ENCODE results near the gene UNKL.

UNKL gene

GRCh38 chr16:1325673-1326371 is 88.7 kb downstream of the UNKL start:
- no peak for DNase-seq (ENCODE audit: low read depth)

DNA sequence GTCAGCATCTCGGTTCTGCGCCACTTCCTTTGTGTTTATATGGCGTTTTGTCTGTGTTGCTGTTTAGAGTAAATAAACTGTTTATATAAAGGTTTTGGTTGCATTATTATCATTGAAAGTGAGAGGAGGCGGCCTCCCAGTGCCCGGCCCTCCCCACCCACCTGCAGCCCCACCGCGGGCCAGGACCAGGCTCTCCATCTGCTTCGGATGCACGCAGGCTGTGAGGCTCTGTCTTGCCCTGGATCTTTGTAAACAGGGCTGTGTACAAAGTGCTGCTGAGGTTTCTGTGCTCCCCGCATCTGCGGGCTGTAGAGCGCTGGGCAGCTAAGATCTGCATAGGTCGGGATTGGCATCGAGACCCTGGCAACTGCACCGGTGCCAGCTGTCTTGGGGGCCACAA is 89.2 kb downstream of the UNKL start:
- no peak for DNase-seq (ENCODE audit: low read depth)

GRCh38 chr16:1324286-1324826 is 90.1 kb downstream of the UNKL start:
- DNase-seq (ENCODE audit: low read depth), result no peak

- DNase-seq (ENCODE audit: low read depth), result no peak
These were observed 90.9 kb downstream of the UNKL start for GRCh38 chr16:1323296-1324239.

DNA sequence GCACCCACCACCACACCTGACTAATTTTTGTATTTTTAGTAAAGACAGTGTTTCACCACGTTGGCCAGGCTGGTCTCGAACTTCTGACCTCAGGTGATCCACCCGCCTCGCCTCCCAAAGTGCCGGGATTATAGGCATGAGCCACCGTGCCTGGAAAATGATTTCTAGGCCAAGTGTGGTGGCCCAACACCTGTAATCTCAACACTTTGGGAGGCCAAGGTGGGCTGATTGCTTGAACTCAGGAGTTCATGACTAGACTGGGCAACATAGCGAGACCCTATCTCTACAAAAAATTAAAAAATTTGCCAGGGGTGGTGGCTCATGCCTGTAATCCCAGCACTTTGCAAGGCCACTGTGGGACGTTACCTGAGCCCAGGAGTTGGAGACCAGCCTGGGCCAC is 92.1 kb downstream of the UNKL start:
- DNase-seq (ENCODE audit: low read depth), result no peak

GRCh38 chr16:1320658-1321240 is 93.8 kb downstream of the UNKL start:
- no peak for DNase-seq (ENCODE audit: low read depth)

DNA sequence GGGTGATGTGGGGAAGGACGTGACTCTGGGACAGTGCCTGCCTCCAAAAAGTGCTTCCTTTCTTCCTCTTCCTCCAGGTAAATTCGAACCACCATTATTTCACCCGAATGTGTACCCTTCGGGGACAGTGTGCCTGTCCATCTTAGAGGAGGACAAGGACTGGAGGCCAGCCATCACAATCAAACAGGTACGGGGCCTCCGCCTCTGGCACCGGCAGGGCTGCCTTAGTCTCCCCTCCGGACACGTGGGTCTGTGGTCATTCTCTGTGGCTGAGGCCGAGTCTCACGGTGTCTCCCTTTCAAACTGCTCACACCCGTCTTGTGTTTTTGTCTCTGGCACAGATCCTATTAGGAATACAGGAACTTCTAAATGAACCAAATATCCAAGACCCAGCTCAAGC is 94.4 kb downstream of the UNKL start:
- DNase-seq (ENCODE audit: low read depth), result no peak

DNA sequence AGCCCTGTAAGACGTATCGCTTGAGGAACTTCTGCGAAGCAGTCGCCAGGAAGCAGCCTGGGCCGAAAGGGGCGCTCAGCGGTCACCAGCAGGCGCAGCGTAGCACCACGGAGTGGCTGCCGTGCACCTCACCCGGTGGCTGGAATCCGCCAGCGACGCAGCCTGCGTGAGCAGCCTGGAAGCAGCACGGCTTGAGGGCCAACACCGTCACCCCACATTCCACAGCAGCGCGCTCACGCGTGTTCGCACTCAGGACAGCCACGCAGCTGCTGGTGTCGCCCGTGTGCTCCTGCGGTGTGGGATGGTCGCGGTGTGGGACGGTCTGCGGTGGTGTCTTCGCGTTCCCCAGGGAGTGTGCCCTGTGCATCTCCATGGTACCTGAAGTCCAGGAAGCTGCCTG is 95.5 kb downstream of the UNKL start:
- no peak for DNase-seq (ENCODE audit: low read depth)

- no peak for DNase-seq (ENCODE audit: low read depth)
These were observed 96.3 kb downstream of the UNKL start for GRCh38 chr16:1318268-1318545.

DNA sequence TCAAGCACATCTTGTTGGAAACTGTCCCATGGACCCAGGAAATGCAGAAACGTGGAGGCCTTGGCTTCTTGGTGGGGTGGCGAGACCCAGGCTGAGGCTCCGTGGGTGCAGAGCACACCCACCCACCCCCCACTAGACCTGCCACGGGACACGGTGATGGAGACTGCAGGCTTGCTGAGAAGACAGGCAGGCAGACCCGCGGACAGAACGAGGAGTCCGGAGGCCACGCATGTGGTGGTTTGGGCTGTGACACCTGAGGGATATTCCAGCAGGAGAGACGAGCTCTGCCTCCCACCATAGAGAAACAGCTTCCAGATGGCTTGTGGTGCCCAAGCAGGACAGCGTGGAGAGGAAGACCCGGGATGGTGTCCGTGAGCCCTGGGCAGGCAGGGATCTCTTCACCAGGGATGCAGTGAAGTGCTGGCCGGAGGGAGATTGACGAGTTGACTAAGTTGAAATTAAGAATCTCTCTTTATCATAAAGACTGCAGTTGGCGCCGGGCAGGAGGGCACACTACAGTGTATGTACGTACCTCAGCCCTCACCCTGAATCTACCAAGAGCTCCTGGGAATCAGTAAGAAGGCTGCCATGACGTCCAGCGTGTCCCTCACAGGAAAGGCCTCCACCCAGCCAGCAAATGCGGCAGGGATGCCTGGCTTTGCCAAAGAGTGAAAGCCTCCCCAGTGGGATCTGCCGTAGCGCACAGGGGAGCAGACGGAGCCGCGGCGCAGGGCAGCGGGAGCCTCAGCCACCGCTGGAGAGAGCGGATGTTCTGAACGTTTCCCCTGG is 96.8 kb downstream of the UNKL start:
- no peak for DNase-seq (ENCODE audit: low read depth)

- no peak for DNase-seq (ENCODE audit: low read depth)
These were observed 98.5 kb downstream of the UNKL start for GRCh38 chr16:1316033-1316405.

- DNase-seq (ENCODE audit: low read depth), result no peak
These were observed 99.1 kb downstream of the UNKL start for GRCh38 chr16:1315081-1316032.

GRCh38 chr16:1314399-1315068 is 100.0 kb downstream of the UNKL start:
- no peak for DNase-seq (ENCODE audit: low read depth)

- no peak for DNase-seq (ENCODE audit: low read depth)
These were observed 100.7 kb downstream of the UNKL start for GRCh38 chr16:1313721-1314369.
